ENCODE results near the gene KCNJ14. TPM values are rescaled to one million over a fixed set of nuclear protein-coding genes. Genes with fewer than 3 reads are reported as not detected.
"Not testable (repeated sequence)": the region's sequence is repeated elsewhere in the genome, so short reads cannot be mapped to it uniquely, and the experiment has no call there.

Gene KCNJ14
- total RNA-seq, 1 donor from 2014 or later = 0.20 TPM

GRCh38 chr19:48470856-48471255, 15.5 kb downstream of the KCNJ14 start:
- DNase-seq (ENCODE audit: low read depth, low spot score) = no peak

- DNase-seq (ENCODE audit: low read depth, low spot score) = no peak
Measured at GRCh38 chr19:48471836-48472235, 16.5 kb downstream of the KCNJ14 start.

DNA sequence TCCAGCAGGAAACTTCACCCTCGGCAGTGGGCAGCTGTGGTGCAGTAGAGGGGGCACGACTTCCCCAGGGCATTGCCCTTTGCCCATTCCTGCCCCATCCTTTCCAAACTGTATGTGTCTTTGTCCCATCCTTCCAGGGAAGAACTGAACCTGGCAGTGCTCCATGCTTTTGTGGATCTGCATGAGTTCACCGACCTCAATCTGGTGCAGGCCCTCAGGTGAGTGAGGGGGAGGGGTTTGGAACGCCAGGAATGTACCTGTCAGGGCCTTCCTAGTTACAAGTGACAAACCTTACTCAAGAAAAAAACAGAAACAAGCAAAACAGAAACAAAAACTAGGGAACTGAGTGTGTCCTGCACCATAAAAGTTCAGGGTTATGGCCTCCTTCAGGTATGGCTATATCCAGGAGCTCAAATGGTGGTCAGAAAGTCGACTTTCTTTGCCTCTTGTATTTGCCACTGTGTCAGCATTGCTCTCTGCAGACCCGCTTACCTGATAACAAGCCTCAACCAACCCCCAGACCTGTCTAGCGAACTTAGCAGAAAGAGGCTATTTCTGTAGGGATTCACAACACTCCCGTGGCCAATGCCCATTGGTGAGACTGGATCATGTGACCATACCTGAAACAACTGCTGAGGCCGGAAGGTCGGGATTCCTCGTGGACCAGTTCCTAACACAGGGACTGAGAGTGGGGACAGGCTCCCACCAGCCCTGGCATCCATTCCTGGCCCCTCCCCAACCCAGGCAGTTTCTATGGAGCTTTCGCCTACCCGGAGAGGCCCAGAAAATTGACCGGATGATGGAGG, 18.0 kb downstream of the KCNJ14 start:
- no peak for DNase-seq (ENCODE audit: low read depth, low spot score)

GRCh38 chr19:48474084-48474592, 18.8 kb downstream of the KCNJ14 start:
- no peak for DNase-seq (ENCODE audit: low read depth, low spot score)

- DNase-seq (ENCODE audit: low read depth, low spot score) = no peak
Measured at GRCh38 chr19:48475369-48476068, 20.1 kb downstream of the KCNJ14 start.

- DNase-seq (ENCODE audit: low read depth, low spot score) = no peak
Measured at GRCh38 chr19:48476176-48476575, 20.8 kb downstream of the KCNJ14 start.

DNA sequence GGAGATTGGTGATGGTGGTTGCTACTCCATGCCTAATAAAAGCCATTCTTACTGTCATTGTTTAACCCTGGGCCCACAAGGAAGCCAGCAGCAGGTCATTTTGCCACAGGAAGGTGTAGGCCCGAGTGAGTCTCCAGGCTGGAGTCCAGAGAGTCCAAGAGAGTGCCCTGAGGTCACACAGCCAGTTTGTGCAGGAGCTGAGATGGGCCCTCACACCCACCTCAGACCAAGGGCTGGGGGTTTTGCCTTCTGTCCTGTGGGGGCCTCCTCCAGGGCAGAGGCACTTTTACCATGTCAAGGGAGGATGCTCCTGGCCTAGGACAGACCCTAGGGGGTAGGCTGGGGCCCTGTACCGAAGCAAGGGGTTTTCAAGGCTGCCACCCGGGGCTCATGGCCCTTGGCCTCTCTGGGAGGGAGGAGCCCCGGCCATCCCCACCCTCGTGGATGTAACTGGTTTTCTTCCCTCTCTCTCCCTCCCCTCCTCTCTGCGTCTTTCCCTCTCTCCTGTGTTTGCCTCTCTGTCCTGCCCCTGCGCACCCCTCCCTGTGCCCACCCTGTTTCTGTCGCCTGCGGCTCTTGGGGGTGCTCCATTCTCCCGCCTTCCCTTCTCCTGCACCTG, 21.8 kb downstream of the KCNJ14 start:
- DNase-seq (ENCODE audit: low read depth, low spot score) = no peak

DNA sequence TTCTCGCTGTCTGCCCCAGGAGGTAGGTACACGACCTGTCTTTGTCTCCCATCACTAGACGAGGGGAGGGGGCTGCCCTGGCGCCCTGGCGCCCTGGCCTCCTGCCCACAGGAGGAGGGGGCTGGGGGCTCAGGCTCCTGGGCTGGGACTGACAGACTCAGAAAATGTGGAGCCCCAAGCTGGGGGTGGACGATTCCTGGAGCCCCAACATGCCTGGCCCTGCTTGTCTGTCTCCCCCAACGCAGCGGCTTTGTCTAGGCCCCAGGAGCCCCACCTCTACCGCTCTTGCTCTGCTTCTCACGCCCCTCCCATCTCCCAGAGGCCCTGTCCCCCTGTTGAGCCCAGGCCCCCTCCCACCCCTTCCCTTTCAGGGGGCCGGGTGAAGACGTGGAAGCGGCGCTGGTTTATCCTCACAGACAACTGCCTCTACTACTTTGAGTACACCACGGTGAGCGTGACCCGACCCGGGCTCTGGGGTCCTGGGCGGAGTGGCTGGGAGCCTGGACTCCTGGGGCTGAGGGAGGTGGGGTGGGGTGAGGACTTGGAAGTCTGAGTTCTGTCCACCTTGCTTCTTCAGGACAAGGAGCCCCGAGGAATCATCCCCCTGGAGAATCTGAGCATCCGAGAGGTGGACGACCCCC, 22.4 kb downstream of the KCNJ14 start:
- no peak for DNase-seq (ENCODE audit: low read depth, low spot score)

DNA sequence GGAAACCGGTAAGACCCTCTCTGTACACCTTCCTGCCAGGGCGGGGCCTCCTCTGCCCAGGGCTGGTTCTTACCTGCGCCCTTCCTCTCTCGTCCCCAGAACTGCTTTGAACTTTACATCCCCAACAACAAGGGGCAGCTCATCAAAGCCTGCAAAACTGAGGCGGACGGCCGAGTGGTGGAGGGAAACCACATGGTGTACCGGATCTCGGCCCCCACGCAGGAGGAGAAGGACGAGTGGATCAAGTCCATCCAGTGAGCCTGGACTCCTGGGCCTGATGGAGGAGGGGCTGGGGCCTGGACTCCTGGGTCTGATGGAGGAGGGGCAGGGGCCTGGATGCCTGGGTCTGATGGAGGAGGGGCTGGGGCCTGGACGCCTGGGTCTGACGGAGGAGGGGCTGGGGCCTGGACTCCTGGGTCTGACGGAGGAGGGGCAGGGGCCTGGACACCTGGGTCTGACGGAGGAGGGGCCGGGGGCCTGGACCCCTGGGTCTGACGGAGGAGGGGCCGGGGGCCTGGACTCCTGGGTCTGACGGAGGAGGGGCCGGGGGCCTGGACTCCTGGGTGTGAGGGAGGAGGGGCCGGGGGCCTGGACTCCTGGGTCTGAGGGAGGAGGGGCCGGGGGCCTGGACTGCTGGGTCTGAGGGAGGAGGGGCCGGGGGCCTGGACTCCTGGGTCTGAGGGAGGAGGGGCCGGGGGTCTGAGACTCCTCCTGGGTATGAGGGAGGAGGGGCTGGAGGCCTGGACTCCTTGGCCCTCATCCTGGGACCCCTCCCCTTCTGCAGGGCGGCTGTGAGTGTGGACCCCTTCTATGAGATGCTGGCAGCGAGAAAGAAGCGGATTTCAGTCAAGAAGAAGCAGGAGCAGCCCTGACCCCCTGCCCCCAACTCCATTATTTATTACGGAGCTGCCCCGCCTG, 23.2 kb downstream of the KCNJ14 start:
- no peak for DNase-seq (ENCODE audit: low read depth, low spot score)

- DNase-seq (ENCODE audit: low read depth, low spot score) = no peak
Measured at GRCh38 chr19:48479686-48480085, 24.3 kb downstream of the KCNJ14 start.

DNA sequence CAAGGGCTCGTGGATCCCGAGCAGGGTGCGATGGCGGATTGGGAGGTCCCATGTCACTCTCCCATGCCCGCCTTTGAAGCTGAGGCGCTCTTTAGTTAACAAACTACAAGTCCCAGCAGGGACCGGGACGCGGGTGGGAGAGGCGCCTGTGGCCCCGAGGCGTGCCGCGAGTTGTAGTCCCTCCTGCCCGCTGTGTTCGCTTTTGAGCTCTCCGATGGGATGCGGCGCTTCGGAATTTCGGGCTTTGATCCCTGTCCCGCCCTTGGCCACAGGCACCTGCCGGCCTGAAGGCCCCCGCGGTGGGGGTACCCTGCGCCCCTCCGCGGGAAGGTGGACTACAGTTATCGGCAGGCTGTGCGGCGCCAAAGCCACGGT, 24.8 kb downstream of the KCNJ14 start:
- DNase-seq (ENCODE audit: low read depth, low spot score) = no peak

GRCh38 chr19:48480558-48481500, 25.5 kb downstream of the KCNJ14 start:
- no peak for DNase-seq (ENCODE audit: low read depth, low spot score)

DNA sequence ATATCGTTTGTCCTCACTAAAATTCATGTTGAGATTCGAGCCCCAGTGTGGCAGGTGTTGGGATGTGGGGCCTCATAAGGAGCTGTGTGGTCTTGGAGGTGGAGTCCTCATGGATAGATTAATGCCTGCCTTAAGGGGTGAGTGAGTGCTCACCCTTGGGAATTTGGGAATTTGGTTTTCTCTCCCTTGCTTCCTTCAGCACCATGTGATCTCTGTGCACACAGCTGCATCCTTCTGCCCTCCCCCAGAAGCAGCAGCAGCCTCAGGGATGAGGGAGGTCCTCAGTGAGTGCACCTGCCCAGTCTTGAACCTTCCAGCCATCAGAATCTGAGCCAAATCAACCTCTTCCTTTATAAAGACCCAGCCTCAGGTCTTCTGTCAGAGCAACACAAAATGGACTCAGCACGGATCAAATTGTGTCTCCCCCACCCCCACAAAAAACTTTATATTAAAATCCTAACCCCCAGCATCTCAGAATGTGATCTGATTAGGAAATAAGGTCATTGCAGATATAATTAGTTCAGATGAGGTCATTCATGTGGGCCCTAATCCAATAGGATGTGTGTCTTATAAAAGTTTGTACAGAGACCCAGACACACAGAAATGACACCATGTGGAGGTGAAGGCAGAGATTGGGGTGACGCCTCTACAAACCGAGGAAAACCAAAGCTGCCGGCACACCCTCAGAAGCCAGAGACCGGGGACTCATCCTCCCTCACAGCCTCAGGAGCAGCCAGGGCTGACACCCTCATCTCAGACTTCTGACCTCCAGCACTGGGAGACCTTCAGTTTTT, 26.7 kb downstream of the KCNJ14 start:
- no peak for DNase-seq (ENCODE audit: low read depth, low spot score)

- no peak for DNase-seq (ENCODE audit: low read depth, low spot score)
Measured at GRCh38 chr19:48483301-48483700, 27.9 kb downstream of the KCNJ14 start.

GRCh38 chr19:48484247-48484893, 29.0 kb downstream of the KCNJ14 start:
- no peak for DNase-seq (ENCODE audit: low read depth, low spot score)

GRCh38 chr19:48484931-48485612, 29.7 kb downstream of the KCNJ14 start:
- DNase-seq (ENCODE audit: low read depth, low spot score) = no peak

DNA sequence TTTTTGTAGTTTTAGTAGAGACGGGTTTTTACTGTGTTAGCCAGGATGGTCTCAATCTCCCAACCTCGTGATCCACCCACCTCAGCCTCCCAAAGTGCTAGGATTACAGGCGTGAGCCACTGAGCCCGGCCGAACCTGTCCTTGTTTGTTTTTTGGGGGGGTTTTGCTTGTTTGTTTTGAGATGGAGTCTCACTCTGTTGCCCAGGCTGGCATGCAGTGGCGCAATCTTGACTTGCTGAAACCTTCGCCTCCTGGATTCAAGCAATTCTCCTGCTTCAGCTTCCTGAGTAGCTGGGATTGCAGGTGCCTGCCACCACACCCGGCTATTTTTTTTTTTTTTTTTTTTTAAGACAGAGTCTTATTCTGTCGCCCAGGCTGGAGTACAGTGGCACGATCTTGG, 31.3 kb downstream of the KCNJ14 start:
- not testable (repeated sequence) for DNase-seq (ENCODE audit: low read depth, low spot score)

DNA sequence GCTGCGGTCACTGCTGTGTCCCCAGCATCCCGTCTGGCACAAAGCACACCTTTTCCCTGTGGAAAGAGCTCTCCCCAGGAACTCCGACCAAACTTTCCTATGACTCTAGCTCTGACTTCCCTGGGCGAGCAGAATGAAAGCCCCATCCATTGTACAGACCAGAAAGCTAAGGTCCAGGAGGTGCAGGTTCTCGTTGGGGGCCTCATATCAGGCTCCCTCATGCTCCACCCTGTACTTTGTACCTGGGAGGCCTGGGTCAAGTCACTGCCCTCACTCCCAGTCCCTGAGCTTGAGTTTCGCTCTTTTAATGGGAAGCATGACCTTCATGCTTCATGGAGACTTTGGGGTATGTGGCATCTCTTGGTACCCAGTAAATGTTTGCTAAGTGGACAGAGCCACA, 32.2 kb downstream of the KCNJ14 start:
- DNase-seq (ENCODE audit: low read depth, low spot score) = no peak

All from pulmonary artery endothelial cell (primary cell).